Calu3 (cell line): ENCODE measurements around the gene COL11A1. TPM values are rescaled to one million over a fixed set of nuclear protein-coding genes. Genes with fewer than 3 reads are reported as not detected.

Experiments
- BruUV-seq: library from RNA; stranded (reverse); fragments of 400-500 nt; replicated peaks from 2 replicates; lab custom pipeline; 2021; lab: Mats Ljungman, UMichigan
- CTCF ChIA-PET: fragments of 300-600 bp; sonication (Branson Sonifier 250); formaldehyde crosslinking; loops from one replicate; lab custom pipeline; 2022; ENCODE audit warnings: antibody characterized with exemption; lab: Charles Lee
- DNase-seq: peaks from one replicate; pipeline ENCODE4 v3.0.0; 2022
- H3K27ac Mint-ChIP-seq: one replicate; pipeline ENCODE4 v1.8.0; 2022; ENCODE audit warnings: mixed read lengths; ENCODE audit not compliant: unreplicated experiment
- H3K27me3 Mint-ChIP-seq: one replicate; pipeline ENCODE4 v1.8.0; 2022; ENCODE audit warnings: mixed read lengths; ENCODE audit not compliant: unreplicated experiment
- H3K36me3 Mint-ChIP-seq: one replicate; pipeline ENCODE4 v1.8.0; 2022; ENCODE audit warnings: mild to moderate bottlenecking, moderate library complexity, mixed read lengths; ENCODE audit not compliant: insufficient read depth, unreplicated experiment
- H3K4me1 Mint-ChIP-seq: one replicate; pipeline ENCODE4 v1.8.0; 2022; ENCODE audit warnings: mild to moderate bottlenecking, low read depth, mixed read lengths; ENCODE audit not compliant: unreplicated experiment
- H3K4me3 Mint-ChIP-seq: one replicate; pipeline ENCODE4 v1.8.0; 2022; ENCODE audit warnings: mild to moderate bottlenecking, low read depth, moderate library complexity, mixed read lengths; ENCODE audit not compliant: unreplicated experiment
- H3K9me3 Mint-ChIP-seq: one replicate; pipeline ENCODE4 v1.8.0; 2022; ENCODE audit warnings: low read depth, mixed read lengths; ENCODE audit not compliant: unreplicated experiment
- CTCF ChIP-seq: fragments of 200-600 bp; IDR thresholded peaks from one replicate; pipeline ENCODE4 v1.8.0; 2022; ENCODE audit warnings: antibody characterized with exemption; ENCODE audit not compliant: unreplicated experiment
- intact Hi-C: fragments of 100-400 bp; cut with micrococcal nuclease; formaldehyde crosslinking; loops from one replicate; pipeline ENCODE4 v1.10.0; 2022; ENCODE audit not compliant: unreplicated experiment
- total RNA-seq: library from RNA; stranded (reverse); gene quantifications from 2 replicates; pipeline ENCODE4 v1.2.3, GENCODE V29; 2022

Gene COL11A1
- total RNA-seq, 1 experiment from 2014 or later: not detected

GRCh38 chr1:103106426-103107341 lies 1.6 kb downstream of the COL11A1 start:
- no TSS peak for BruUV-seq
- no peaks in the 10 kb centered on the region for H3K9me3 Mint-ChIP-seq
- peak; percentile 2 for DNase-seq
- no peak overlapping the region for H3K4me3 Mint-ChIP-seq
- H3K27me3 Mint-ChIP-seq: no peaks in the 10 kb centered on the region
- H3K4me1 Mint-ChIP-seq: no peaks in the 10 kb centered on the region
- CTCF ChIA-PET: interaction anchor here (1.5 kb wide), 1 partner anchor 354 kb away, joined by 8 read pairs; no protein-coding TSS in a partner anchor
- intact Hi-C loops: loop anchor here (5.0 kb wide), 2 partner anchors 356 to 411 kb away; no protein-coding TSS in a partner anchor
- no peaks in the 10 kb centered on the region for H3K36me3 Mint-ChIP-seq
- peak; percentile 18 for TF ChIP-seq CTCF
- H3K27ac Mint-ChIP-seq: no peak overlapping the region

GRCh38 chr1:103101399-103101798 lies 6.9 kb downstream of the COL11A1 start:
- H3K36me3 Mint-ChIP-seq: no peaks in the 10 kb centered on the region
- intact Hi-C loops: no loop called here
- TF ChIP-seq CTCF: no peak
- no peak overlapping the region for H3K27ac Mint-ChIP-seq
- H3K4me3 Mint-ChIP-seq: no peak overlapping the region
- H3K9me3 Mint-ChIP-seq: peaks cover 3% of the 10 kb centered on the region
- H3K27me3 Mint-ChIP-seq: no peaks in the 10 kb centered on the region
- DNase-seq: no peak
- CTCF ChIA-PET: no interaction called here
- BruUV-seq: no TSS peak
- no peaks in the 10 kb centered on the region for H3K4me1 Mint-ChIP-seq

GRCh38 chr1:103089221-103089620 lies 19.1 kb downstream of the COL11A1 start:
- Mint-ChIP-seq H3K4me1 (no peaks in the 10 kb centered on the region), H3K27ac (no peak overlapping the region), H3K9me3 (peaks cover 5% of the 10 kb centered on the region), H3K4me3 (no peak overlapping the region), H3K27me3 (no peaks in the 10 kb centered on the region), H3K36me3 (no peaks in the 10 kb centered on the region)
- DNase-seq: no peak
- no peak for TF ChIP-seq CTCF
- BruUV-seq: no TSS peak
- CTCF ChIA-PET: no interaction called here
- intact Hi-C loops: no loop called here

- no peak for TF ChIP-seq CTCF
- Mint-ChIP-seq H3K4me1 (no peaks in the 10 kb centered on the region), H3K27ac (no peak overlapping the region), H3K9me3 (no peaks in the 10 kb centered on the region), H3K36me3 (no peaks in the 10 kb centered on the region), H3K4me3 (no peak overlapping the region), H3K27me3 (no peaks in the 10 kb centered on the region)
- no TSS peak for BruUV-seq
- DNase-seq: no peak
- intact Hi-C loops: no loop called here
- CTCF ChIA-PET: no interaction called here
Measured at GRCh38 chr1:103087256-103087655, 21.1 kb downstream of the COL11A1 start.
